ENCODE results near the gene CRAMP1.
A peak's percentile ranks its signal among the peaks of the same experiment; 100 is the strongest.

Gene CRAMP1

GRCh38 chr16:1564325-1564724 lies 47.8 kb upstream of the CRAMP1 start:
- H3K4me3 ChIP-seq (ENCODE audit: low read depth, low read length): no peak overlapping the region
- CTCF ChIA-PET: no interaction called here
- TF ChIP-seq ZBTB1 (tag by site-specific recombination; IDR thresholded peaks at IDR 0.05): no peak
- no peak for TF ChIP-seq ZBTB21 (tag by site-specific recombination; IDR thresholded peaks at IDR 0.05)
- no peak for TF ChIP-seq ZNF404 (tag by site-specific recombination; IDR thresholded peaks at IDR 0.05)
- no peak for TF ChIP-seq ZNF175 (tag by site-specific recombination; IDR thresholded peaks at IDR 0.05)
- no peak for TF ChIP-seq ZEB2 (tag by site-specific recombination; IDR thresholded peaks at IDR 0.05)
- TF ChIP-seq ZSCAN5A (tag by site-specific recombination; IDR thresholded peaks at IDR 0.05): no peak
- no peak for TF ChIP-seq ZNF747 (tag by site-specific recombination; IDR thresholded peaks at IDR 0.05)
- H3K27ac ChIP-seq (ENCODE audit: extremely low read depth, low read depth, low read length): no peak overlapping the region
- H3K36me3 ChIP-seq (ENCODE audit: control insufficient read depth in 2 of 2, insufficient read depth in 1 of 2, low read length in 2 of 2): peaks cover 0 to 54% of the 10 kb centered on the region in 2 experiments; a peak in 2 of 3 replicates
- no peaks in the 10 kb centered on the region for H3K9me3 ChIP-seq (ENCODE audit: control insufficient read depth, insufficient read depth, low read depth, low read length)
- POLR2A ChIA-PET: no interaction called here
- no peaks in the 10 kb centered on the region for H3K4me1 ChIP-seq (ENCODE audit: control insufficient read depth, insufficient read depth, low read length)

- POLR2A ChIA-PET: interaction anchor here (0.8 kb wide), 1 partner anchor 8 kb away, joined by 3 read pairs; no protein-coding TSS in a partner anchor
- CTCF ChIA-PET: interaction anchor here (0.7 kb wide), 2 partner anchors 25 to 28 kb away, joined by 3 to 4 read pairs; no protein-coding TSS in a partner anchor
- H3K27ac ChIP-seq (ENCODE audit: extremely low read depth, low read depth, low read length): no peak overlapping the region
- no peaks in the 10 kb centered on the region for H3K4me1 ChIP-seq (ENCODE audit: control insufficient read depth, insufficient read depth, low read length)
- TF ChIP-seq ZNF571 (tag by site-specific recombination; IDR thresholded peaks at IDR 0.05): no peak
- no peak for TF ChIP-seq EGR2 (tag by site-specific recombination; IDR thresholded peaks at IDR 0.05; ENCODE audit: low read depth)
- 0 out of 2 replicates have a peak, but pooled peaks have one; percentile 31 for TF ChIP-seq ZNF544 (tag by site-specific recombination; IDR thresholded peaks at IDR 0.05)
- TF ChIP-seq ZNF830 (tag by site-specific recombination; IDR thresholded peaks at IDR 0.05; ENCODE audit: low read depth): no peak
- peak; percentile 35; the same call in 1 of the 2 replicates for TF ChIP-seq PRDM10 (tag by site-specific recombination; IDR thresholded peaks at IDR 0.05)
- peaks cover 0 to 49% of the 10 kb centered on the region in 2 experiments; a peak in 2 of 3 replicates for H3K36me3 ChIP-seq (ENCODE audit: control insufficient read depth in 2 of 2, insufficient read depth in 1 of 2, low read length in 2 of 2)
- H3K9me3 ChIP-seq (ENCODE audit: control insufficient read depth, insufficient read depth, low read depth, low read length): no peaks in the 10 kb centered on the region
- H3K4me3 ChIP-seq (ENCODE audit: low read depth, low read length): no peak overlapping the region
These were observed 46.9 kb upstream of the CRAMP1 start for GRCh38 chr16:1565083-1565805.

- Histone ChIP-seq H3K4me1 (ENCODE audit: control insufficient read depth, insufficient read depth, low read length) (no peaks in the 10 kb centered on the region), H3K9me3 (ENCODE audit: control insufficient read depth, insufficient read depth, low read depth, low read length) (no peaks in the 10 kb centered on the region), H3K27ac (ENCODE audit: extremely low read depth, low read depth, low read length) (no peak overlapping the region), H3K4me3 (ENCODE audit: low read depth, low read length) (no peak overlapping the region), H3K36me3 (ENCODE audit: control insufficient read depth in 2 of 2, insufficient read depth in 1 of 2, low read length in 2 of 2) (peaks cover 0 to 43% of the 10 kb centered on the region in 2 experiments; a peak in 2 of 3 replicates)
- POLR2A ChIA-PET: no interaction called here
- TF ChIP-seq ZNF354C (tag by site-specific recombination; IDR thresholded peaks at IDR 0.05; ENCODE audit: borderline replicate concordance, low read depth) (no peak), ZNF112 (tag by site-specific recombination; IDR thresholded peaks at IDR 0.05) (no peak), ZNF707 (tag by site-specific recombination; IDR thresholded peaks at IDR 0.05) (no peak), ZIC2 (tag by site-specific recombination; IDR thresholded peaks at IDR 0.05) (no peak), ZNF148 (tag by site-specific recombination; IDR thresholded peaks at IDR 0.05; ENCODE audit: borderline replicate concordance) (no peak), ZFHX2 (tag by site-specific recombination; conservative IDR thresholded peaks at IDR 0.05) (peak; percentile 47), EGR2 (tag by site-specific recombination; IDR thresholded peaks at IDR 0.05; ENCODE audit: low read depth) (peak; percentile 56)
- CTCF ChIA-PET: no interaction called here
These were observed 44.2 kb upstream of the CRAMP1 start for GRCh38 chr16:1567988-1568387.
